ENCODE results near the gene SPATC1L.

Gene SPATC1L

GRCh38 chr21:46118316-46119143, 65.7 kb downstream of the SPATC1L start:
- no peak overlapping the region for H3K4me3 ChIP-seq (ENCODE audit: low read depth, low read length)
- no peak for DNase-seq (ENCODE audit: low read depth)
- TF ChIP-seq MYC (IDR thresholded peaks at IDR 0.05; ENCODE audit: low read depth, low read length) (no peak), MAX (IDR thresholded peaks at IDR 0.05; ENCODE audit: low read depth, low read length) (no peak), POLR2A (IDR thresholded peaks at IDR 0.05; ENCODE audit: extremely low read depth, insufficient read length) (no peak), CTCF (IDR thresholded peaks at IDR 0.05; ENCODE audit: low read depth, low read length) (no peak)

- no peak for TF ChIP-seq MAX (IDR thresholded peaks at IDR 0.05; ENCODE audit: low read depth, low read length)
- no peak for TF ChIP-seq MYC (IDR thresholded peaks at IDR 0.05; ENCODE audit: low read depth, low read length)
- TF ChIP-seq CTCF (IDR thresholded peaks at IDR 0.05; ENCODE audit: low read depth, low read length): no peak
- no peak for TF ChIP-seq POLR2A (IDR thresholded peaks at IDR 0.05; ENCODE audit: extremely low read depth, insufficient read length)
- no peak overlapping the region for H3K4me3 ChIP-seq (ENCODE audit: low read depth, low read length)
- no peak for DNase-seq (ENCODE audit: low read depth)
Observed at GRCh38 chr21:46117586-46118315, 66.5 kb downstream of the SPATC1L start.

- H3K4me3 ChIP-seq (ENCODE audit: low read depth, low read length): no peak overlapping the region
- no peak for TF ChIP-seq CTCF (IDR thresholded peaks at IDR 0.05; ENCODE audit: low read depth, low read length)
- no peak for TF ChIP-seq POLR2A (IDR thresholded peaks at IDR 0.05; ENCODE audit: extremely low read depth, insufficient read length)
- TF ChIP-seq MAX (IDR thresholded peaks at IDR 0.05; ENCODE audit: low read depth, low read length): no peak
- TF ChIP-seq MYC (IDR thresholded peaks at IDR 0.05; ENCODE audit: low read depth, low read length): no peak
- DNase-seq (ENCODE audit: low read depth): no peak
Observed at GRCh38 chr21:46116776-46117585, 67.3 kb downstream of the SPATC1L start.

- no peak overlapping the region for H3K4me3 ChIP-seq (ENCODE audit: low read depth, low read length)
- no peak for TF ChIP-seq MYC (IDR thresholded peaks at IDR 0.05; ENCODE audit: low read depth, low read length)
- no peak for TF ChIP-seq MAX (IDR thresholded peaks at IDR 0.05; ENCODE audit: low read depth, low read length)
- TF ChIP-seq POLR2A (IDR thresholded peaks at IDR 0.05; ENCODE audit: extremely low read depth, insufficient read length): no peak
- TF ChIP-seq CTCF (IDR thresholded peaks at IDR 0.05; ENCODE audit: low read depth, low read length): no peak
- DNase-seq (ENCODE audit: low read depth): no peak
Observed at GRCh38 chr21:46116189-46116775, 68.0 kb downstream of the SPATC1L start.

All from NB4 (cell line).